Putamen (tissue), 1 donor: ENCODE results near the gene LRRC8E.
"Not testable (repeated sequence)": the region's sequence is repeated elsewhere in the genome, so short reads cannot be mapped to it uniquely, and the experiment has no call there.

Experiments
- DNase-seq: peaks from one replicate; pipeline ENCODE4 v3.0.0-alpha.2; 2016; ENCODE audit warnings: low spot score

The LRRC8E gene

DNA sequence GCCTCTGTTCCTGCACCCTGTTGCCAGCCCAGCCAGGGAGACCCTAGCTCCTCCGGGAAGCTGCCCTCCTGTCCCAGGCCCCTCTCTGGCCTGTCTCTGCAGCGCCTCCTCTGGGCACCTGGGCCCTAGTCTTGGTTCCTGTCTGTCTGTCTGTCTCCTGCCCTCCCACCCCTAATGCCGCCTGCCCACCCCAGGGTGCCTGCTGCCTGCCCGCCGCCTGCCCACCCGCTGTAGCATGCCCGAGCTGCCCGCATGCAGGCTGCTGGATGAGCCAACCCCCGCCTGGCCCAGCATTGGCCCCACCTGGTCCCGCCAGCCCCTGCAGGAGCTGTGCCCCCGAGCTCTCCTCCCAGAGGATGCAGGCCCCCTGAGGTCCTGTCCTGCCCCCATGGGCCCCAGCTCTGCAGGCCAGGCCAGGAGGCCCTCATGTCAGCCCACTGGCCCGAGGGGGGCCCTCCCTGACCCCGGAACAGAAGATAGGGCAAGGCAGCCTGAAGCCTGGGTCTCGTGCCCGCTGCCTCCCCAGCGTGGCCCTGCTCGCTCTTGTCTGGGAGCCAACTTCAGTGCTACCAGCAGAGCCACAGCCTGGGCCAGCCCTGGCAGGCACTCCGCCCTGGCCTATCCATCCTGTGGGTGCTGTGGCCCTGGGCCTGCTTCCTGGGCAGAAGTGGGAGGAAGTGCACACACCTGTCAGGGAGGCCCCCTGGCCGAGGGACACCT lies 20.6 kb downstream of the LRRC8E start:
- no peak for DNase-seq

DNA sequence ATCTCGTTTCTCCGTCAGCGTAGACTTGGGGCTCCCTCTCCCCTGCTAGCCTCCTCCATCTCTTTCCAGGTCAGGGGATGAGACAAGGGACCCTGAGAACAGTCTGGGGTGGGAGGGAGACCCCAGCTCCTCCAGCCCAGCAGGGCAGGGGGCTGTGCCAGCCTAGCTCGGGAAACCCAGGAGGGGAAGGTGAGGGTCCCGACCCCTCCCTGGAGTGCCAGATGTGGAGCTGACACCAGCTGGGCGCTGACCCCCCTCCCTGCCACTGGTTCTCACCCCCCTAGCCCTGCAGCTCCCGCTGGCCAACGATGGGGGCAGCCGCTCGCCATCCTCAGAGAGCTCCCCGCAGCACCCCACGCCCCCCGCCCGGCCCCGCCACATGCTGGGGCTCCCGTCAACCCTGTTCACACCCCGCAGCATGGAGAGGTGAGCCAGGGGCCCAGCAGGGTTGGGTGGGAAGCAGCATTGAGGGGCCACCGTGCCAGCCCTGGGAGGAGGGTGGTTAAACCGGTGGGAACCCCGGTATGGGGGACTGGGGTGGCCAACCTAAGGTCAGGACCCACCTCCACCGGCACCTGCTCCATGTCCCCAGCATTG lies 21.3 kb downstream of the LRRC8E start:
- DNase-seq: no peak

DNA sequence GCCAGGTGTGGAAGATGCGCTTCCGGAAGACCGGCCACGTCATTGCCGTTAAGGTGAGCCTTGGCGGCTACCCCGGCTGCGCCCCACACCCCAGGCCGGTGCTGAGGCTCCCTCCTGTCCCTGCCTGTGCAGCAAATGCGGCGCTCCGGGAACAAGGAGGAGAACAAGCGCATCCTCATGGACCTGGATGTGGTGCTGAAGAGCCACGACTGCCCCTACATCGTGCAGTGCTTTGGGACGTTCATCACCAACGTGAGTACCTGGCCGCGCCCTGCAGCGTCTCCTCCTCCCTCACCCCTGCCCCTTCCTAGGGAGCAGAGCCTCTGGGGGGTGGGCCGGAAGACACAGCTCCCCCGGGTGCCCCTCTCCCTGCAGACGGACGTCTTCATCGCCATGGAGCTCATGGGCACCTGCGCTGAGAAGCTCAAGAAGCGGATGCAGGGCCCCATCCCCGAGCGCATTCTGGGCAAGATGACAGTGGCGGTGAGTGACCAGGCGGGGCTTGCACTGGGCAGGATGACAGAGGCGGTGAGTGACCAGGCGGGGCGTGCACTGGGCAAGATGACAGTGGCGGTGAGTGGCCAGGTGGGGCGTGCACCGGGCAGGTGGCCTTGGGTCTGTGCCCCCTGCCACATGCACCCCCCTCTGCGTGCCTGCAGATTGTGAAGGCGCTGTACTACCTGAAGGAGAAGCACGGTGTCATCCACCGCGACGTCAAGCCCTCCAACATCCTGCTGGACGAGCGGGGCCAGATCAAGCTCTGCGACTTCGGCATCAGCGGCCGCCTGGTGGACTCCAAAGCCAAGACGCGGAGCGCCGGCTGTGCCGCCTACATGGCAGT lies 22.2 kb downstream of the LRRC8E start:
- DNase-seq: no peak

DNA sequence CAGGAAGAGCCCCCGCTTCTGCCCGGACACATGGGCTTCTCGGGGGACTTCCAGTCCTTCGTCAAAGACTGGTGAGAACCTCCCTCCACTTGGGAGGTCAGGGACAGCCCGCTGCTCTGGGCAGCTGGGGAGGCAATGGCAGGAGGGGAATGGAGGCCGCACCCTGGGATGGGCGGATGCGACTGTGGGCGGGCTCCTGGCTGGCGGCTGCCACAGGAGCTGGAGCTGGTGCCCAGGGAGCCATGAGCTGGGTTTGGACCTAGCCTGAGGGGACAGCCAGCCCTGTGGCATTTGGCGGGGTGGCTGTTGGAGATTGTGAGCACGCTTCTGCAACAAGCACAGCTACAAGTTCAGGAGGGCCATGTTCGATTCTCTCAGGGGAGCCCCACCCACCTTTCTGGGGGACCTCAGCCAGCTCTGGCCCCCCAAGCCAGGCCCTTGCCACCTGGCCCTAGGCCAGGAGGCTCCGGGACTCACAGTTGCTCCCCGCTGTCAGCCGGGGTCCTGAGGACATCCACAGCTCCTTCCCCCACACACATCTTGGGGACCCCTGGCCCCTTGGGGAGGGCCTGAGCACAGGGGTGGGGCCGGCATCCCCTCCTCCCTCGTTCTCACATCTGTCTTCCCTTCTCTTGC lies 23.3 kb downstream of the LRRC8E start:
- no peak for DNase-seq

DNA sequence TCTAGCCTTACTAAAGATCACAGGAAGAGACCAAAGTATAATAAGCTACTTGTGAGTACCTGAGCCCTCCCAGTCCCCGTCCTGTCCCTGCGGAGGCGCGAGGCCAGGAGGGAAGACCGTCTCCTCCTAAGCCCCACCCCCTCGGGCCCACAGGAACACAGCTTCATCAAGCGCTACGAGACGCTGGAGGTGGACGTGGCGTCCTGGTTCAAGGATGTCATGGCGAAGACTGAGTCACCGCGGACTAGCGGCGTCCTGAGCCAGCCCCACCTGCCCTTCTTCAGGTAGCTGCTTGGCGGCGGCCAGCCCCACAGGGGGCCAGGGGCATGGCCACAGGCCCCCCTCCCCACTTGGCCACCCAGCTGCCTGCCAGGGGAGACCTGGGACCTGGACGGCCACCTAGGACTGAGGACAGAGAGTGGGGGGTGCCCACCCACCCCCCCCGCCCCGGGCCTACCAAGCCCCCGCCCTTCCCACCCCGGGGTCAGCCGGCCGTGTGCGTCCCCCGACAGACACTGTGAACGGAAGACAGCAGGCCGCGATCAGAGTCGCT lies 23.9 kb downstream of the LRRC8E start:
- DNase-seq: no peak

DNA sequence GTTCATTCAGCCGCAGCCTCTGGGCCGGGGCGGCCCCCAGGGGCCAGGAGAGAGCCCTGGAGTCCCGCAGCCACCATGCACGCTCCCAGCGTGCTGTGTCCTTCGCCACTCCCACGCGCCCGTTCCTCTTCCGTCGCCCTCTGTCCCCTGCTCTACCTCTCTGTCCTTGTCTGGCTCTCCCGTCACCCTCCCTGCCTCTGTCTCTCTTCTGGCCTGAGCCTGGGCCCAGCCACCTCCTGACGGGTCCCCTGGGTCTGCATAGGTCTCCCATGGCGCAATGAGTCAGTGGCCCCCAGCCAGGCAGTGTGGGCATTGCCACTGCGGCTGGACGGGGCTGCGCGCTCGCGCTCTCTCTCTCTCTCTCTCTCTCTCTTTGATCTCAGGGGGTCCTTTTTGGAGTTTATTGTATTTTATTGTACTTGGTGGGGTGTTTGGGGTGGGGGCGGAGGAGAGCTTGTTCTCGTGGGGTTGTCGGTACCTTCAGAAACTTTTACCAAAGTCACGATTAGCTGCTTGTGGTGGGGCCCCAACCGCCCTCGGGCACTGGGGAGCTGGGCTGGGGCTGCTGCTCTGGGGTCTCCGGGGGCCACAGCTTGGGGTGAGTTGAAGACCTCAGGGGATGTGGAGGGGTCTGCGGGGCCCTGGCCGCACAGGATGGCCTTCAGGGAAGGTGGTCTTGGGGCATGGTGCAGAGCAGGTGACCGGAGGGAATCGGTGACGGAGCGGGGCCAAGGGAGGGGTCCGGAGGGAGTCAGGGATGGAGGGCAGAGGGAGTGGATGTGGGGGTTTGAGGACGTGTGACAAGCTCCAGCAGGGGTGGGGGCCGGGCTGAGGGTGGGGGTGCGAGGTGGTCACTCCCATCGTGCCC lies 24.6 kb downstream of the LRRC8E start:
- no peak for DNase-seq

DNA sequence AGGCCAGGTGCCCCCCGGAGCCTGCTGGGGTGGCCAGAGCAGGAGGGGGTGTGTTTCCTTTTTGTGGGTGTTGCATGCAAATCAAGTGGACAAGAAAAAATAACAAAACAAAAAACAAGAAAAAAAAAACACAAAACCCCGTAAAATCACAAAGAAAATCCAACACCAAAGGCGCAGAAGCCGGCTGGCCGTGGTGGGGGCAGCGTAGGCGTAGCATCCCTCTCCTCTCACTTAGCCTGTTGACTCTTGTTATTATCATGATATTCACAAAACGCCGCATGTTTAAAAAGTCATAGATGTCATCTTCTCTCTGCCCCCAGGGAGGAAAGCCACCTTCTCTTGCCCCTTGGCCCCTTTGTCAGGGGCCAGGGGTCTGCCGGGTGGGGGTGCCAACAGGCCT lies 25.3 kb downstream of the LRRC8E start:
- no peak for DNase-seq

DNA sequence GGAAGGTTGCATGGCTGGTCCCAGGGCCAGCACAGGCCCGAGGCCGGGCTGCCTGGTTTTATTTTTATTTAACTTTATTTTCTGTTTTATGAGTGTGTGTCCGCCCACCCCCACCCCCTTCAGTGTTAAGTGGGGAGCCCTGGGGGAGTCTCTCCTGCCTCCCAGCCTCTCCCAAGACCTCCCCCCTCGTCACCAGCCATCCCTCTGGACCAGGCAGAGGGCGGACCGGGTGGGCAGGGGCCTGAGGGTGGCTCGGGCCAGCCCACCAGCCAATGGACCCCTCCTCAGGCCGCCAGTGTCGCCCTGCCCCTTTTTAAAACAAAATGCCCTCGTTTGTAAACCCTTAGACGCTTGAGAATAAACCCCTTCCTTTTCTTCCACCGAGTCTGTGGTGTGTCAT lies 25.8 kb downstream of the LRRC8E start:
- no peak for DNase-seq

DNA sequence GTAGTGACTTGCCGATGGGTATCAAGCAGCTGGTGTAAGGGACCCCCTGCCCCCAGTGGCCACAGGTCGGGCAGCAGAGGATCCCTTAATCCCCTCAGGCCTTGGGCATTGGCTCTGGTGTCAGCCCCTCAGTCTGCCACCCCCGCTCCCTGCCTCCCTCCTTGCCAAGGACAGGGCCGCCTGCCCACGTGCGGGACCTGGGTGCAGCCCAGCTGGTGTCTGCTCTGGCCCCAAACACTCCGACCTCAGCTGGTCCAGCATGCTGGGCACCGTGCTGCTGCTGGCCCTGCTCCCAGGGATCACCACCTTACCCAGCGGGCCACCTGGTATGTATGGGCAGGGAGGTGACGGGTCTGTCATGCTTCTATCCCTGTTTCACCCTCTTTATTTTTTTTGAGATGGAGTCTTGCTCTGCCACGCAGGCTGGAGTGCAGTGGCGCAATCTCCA lies 26.3 kb downstream of the LRRC8E start, which contains the start of gene TGFBR3L:
TSS of gene TGFBR3L (plus strand) at position 233 of the 448 bp plus-strand sequence.
- no peak for DNase-seq

DNA sequence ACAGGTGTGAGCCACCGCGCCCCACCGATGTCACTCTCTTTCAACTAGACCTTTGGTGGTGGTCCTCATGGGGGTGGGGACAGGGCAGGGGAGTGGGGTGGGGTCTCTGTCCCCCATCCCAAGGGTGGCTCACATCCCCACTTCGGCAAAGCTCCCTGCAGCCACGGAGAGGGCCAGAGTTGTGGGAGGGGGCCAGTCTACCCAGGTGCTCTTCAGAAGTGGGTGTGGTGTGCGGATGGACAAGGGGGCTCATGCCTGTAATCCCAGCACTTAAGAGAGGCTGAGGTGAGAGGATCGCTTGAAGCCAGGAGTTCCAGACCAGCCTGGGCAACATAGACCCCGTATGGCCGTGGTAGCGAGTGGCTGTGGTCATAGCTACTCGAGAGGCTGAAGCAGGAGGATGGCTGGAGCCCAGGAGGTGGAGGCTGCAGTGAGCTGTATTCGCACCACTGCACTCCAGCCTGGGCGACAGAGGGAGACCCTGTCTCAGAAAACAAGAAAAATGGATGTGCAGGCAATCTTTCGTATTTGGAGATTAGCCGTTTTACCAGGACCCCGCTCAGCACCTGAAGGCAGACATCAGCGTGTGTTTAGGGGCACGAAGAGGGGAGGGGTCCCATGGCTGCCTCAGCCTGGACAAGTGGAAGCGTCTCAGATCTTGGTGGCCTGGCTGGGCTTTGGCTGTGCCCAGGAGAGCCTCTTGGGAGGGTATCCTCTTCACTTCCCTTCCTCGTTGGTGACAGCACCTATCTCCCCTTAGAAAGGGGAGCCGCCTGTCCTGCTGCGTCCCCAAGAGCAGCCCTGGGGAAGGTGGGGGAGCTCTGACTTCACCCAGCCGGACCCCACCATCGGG lies 27.2 kb downstream of the LRRC8E start:
- no peak for DNase-seq

DNA sequence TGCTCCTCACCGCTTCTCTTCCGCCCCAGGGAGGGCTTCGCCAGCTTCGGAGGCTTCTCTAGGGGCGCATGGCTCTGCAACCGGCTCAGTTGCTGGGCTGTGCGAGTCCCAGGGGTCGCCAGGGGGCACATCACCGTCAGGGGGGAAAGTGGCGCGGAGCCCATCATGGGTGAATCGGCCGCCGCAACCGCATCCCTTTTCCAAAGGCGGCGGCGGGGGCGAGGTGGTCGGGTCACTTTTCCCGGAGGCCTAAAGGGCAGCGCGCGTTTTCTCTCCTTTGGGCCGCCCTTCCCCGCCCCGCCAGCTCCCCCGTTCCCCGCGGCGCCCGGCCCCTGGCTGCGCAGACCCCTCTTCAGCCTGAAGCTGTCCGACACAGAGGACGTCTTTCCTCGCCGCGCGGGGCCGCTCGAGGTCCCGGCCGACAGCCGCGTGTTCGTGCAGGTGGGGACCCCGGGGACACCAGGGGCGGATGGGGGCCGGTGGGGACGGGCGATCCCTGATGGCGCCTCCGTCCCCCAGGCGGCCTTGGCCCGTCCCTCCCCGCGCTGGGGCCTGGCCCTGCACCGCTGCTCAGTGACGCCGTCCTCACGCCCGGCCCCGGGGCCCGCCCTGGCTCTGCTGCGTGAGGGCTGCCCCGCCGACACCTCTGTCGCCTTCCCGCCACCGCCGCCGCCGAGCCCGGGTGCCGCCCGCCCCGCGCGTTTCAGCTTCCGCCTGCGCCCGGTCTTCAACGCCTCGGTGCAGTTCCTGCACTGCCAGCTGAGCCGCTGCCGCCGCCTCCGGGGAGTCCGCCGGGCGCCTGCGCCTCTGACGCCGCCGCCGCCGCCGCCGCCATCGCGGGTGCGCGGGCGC lies 28.0 kb downstream of the LRRC8E start:
- DNase-seq: no peak

DNA sequence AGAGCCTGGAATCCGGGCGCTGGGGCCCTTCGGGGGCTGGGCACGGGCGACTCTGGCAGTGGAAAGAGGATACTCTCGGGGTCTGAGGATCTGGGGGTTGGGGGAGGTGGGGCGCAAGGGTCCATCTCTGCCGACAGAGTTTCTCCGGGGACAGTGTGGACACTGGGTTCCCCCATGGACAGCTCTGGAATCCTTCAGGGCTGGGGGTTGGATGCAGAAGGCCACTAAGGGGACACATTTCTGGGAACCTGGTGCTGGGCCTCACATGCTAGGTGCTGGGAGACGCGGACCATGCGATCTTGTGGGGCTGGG lies 28.6 kb downstream of the LRRC8E start:
- no peak for DNase-seq

DNA sequence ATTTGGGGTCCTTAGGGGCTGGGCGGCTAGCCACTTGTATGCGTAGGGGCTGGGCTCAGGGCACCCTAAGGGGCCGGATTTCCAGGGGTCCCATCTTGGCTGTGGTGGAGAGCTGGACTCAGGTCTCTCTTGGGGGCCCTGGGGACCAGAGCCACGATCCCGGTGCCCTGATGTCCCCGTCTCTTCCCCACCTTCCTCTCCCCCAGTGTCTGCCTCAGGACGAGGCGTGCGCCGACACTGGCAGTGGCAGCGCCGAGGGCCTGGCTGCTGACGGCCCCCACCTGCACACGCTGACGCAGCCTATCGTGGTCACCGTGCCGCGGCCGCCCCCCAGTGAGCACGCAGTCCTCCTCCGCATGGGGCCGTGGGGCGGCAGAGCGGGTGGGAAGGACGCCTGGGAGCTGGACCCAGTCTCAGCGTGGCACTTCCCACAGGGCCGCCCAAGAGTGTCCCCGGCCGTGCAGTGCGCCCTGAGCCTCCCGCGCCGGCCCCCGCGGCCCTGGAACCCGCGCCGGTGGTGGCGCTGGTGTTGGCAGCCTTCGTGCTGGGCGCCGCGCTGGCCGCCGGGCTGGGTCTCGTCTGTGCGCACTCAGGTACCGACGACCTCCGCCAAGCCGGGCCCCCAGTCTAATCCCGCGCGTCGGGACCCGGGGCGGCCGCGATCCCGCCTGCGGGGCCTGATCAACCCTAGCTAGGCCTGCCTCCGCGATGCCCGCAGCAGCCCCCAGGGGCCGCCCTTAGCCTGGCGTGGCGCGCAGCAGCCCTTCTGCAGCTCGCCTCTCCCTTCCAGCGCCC lies 29.2 kb downstream of the LRRC8E start:
- DNase-seq: no peak

DNA sequence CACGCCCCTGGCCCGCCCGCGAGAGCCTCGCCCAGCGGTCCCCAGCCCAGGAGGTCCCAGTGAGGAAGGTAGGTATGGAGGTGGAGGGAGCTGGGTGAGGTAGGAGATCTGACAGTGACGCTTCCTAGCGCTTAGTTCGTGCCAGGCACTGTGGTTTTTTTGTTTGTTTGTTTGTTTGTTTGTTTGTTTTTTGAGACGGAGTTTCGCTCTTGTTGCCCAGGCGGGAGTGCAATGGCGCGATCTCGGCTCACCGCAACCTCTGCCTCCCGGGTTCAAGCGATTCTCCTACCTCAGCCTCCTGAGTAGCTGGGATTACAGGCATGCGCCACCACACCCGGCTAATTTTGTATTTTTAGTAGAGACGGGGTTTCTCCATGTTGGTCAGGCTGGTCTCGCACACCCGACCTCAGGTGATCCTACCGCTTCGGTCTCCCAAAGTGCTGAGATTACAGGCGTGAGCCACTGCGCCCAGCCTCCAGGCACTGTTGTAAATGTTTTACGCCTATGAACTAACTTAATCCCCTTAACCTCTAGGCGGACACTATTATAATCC lies 29.8 kb downstream of the LRRC8E start:
- DNase-seq: not testable (repeated sequence)

DNA sequence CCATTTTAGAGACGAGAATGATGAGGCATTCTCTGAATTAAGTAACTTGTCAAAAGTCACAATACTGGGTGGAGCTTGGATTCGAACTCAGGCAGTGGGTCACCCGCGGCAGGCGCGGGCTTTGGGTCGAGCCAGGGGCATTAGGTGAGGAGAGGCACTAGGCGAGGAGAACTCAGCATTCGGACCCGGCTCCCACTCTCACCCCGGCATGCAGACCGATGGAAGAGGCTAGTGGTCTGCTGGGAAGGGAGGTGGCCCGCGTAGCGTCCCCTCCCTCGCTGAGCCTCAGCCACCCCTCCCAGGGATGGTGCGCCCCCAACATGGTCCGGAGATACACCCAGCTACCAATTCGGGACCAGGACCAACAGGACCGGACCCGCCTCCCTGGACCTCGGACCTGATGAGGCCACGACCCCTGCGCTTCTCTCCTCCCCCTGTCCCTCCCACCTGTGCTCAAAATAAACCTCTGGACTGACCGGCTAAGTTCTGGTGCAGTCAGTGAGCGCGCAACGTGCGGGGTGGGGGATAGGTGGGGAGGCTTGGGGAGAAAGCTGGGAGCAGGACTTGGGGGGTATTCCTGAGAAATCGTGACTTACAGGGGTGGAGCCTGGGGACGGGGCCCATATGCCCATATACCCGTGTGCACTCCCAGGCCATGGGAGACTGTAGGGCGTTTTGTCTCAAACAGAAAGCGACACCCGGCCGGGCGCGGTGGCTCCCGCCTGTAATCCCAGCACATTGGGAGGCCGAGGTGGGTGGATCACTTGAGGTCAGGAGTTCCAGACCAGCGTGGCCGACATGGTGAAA lies 30.5 kb downstream of the LRRC8E start:
- no peak for DNase-seq

DNA sequence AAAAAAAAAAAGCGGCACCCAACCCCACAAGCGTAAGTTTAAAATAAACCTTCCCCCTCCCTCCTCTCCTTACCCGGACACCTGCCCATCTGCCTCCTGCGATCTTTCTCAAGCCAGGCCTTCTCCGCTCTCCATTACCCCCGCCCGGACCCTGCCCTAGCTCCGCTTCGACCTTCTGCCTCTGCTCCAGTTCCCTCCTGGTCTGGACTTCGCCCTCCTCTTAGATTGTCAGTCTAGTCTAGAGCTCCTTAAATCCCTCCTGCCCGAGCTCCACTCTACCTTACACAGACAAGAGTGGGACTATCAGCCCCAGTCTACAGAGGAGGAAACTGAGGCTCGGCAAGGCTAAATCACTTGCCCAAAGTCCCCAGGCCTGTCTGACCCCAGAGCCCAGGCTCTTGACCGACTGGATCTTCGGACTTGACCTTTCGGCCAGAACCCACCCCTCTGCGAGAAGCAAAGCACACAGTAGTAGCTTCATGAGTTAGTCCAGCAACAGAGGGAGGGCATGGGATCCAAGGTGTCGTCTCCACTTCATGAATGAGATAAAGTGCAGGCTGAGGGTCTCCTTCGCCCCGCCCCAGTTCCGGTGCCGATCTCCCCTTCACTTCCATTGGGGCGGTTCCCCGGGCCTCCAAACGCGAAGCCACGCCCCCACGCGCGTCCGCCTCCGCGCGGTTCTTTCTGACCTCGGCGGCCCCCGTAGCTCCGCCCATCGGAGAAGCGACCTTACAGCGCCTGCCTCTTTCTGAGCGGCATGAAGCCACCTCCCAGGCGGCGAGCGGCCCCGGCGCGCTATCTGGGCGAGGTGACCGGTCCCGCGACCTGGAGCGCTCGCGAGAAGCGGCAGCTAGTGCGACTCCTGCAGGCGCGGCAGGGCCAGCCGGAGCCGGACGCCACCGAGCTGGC lies 31.6 kb downstream of the LRRC8E start, which contains the start of gene SNAPC2:
TSS of gene SNAPC2 (plus strand) at position 729 of the 909 bp plus-strand sequence. CDS start at position 758, 29 bp downstream.
- DNase-seq: peak; percentile 90
